Measurements from ENCODE around the gene UBN1.

UBN1 gene

GRCh38 chr16:4902038-4902437 is 54.8 kb downstream of the UBN1 start:
- no peak for DNase-seq (ENCODE audit: low read depth in 1 of 2, low spot score in 1 of 2)

GRCh38 chr16:4904108-4904941 is 57.0 kb downstream of the UBN1 start:
- no peak for DNase-seq (ENCODE audit: low read depth in 1 of 2, low spot score in 1 of 2)

- DNase-seq (ENCODE audit: low read depth in 1 of 2, low spot score in 1 of 2): no peak
These were observed 57.8 kb downstream of the UBN1 start for GRCh38 chr16:4904942-4905615.

- DNase-seq (ENCODE audit: low read depth in 1 of 2, low spot score in 1 of 2): no peak
These were observed 61.6 kb downstream of the UBN1 start for GRCh38 chr16:4908854-4909401.

GRCh38 chr16:4909825-4910224 is 62.5 kb downstream of the UBN1 start:
- DNase-seq (ENCODE audit: low read depth in 1 of 2, low spot score in 1 of 2): no peak

- no peak for DNase-seq (ENCODE audit: low read depth in 1 of 2, low spot score in 1 of 2)
These were observed 63.5 kb downstream of the UBN1 start for GRCh38 chr16:4910828-4911227.

GRCh38 chr16:4911970-4912386 is 64.7 kb downstream of the UBN1 start:
- no peak for DNase-seq (ENCODE audit: low read depth in 1 of 2, low spot score in 1 of 2)

GRCh38 chr16:4913130-4913773 is 66.0 kb downstream of the UBN1 start:
- no peak for DNase-seq (ENCODE audit: low read depth in 1 of 2, low spot score in 1 of 2)

GRCh38 chr16:4913774-4914525 is 66.7 kb downstream of the UBN1 start:
- DNase-seq (ENCODE audit: low read depth in 1 of 2, low spot score in 1 of 2): no peak

GRCh38 chr16:4914528-4915225 is 67.4 kb downstream of the UBN1 start:
- no peak for DNase-seq (ENCODE audit: low read depth in 1 of 2, low spot score in 1 of 2)

- DNase-seq (ENCODE audit: low read depth in 1 of 2, low spot score in 1 of 2): no peak
These were observed 68.0 kb downstream of the UBN1 start for GRCh38 chr16:4915226-4915761.

GRCh38 chr16:4917117-4917516 is 69.8 kb downstream of the UBN1 start:
- DNase-seq (ENCODE audit: low read depth in 1 of 2, low spot score in 1 of 2): no peak

GRCh38 chr16:4918781-4919251 is 71.5 kb downstream of the UBN1 start:
- no peak for DNase-seq (ENCODE audit: low read depth in 1 of 2, low spot score in 1 of 2)

GRCh38 chr16:4920826-4921225 is 73.5 kb downstream of the UBN1 start:
- DNase-seq (ENCODE audit: low read depth in 1 of 2, low spot score in 1 of 2): no peak

GRCh38 chr16:4922721-4923342 is 75.6 kb downstream of the UBN1 start:
- no peak for DNase-seq (ENCODE audit: low read depth in 1 of 2, low spot score in 1 of 2)

- no peak for DNase-seq (ENCODE audit: low read depth in 1 of 2, low spot score in 1 of 2)
These were observed 76.6 kb downstream of the UBN1 start for GRCh38 chr16:4923853-4924252.

GRCh38 chr16:4924593-4925292 is 77.5 kb downstream of the UBN1 start:
- DNase-seq (ENCODE audit: low read depth in 1 of 2, low spot score in 1 of 2): no peak

GRCh38 chr16:4925293-4925607 is 78.0 kb downstream of the UBN1 start:
- DNase-seq (ENCODE audit: low read depth in 1 of 2, low spot score in 1 of 2): no peak

- no peak for DNase-seq (ENCODE audit: low read depth in 1 of 2, low spot score in 1 of 2)
These were observed 78.5 kb downstream of the UBN1 start for GRCh38 chr16:4925791-4926190.

All from activated CD4-positive, alpha-beta T cell treated with anti-CD3 and anti-CD28 coated beads, Interleukin-2, amount 50 U/mL, for 24 hours (primary cell).